Coronary artery (tissue), 2 donors: ENCODE measurements around the gene FYN.

Source experiments
- DNase-seq: peaks from one replicate; pipeline ENCODE4 v3.0.0-alpha.2; 2017; ENCODE audit warnings: low spot score
- H3K27ac ChIP-seq, 2 donors: fragments of 200-600 bp; sonication (generic); one replicate each; pipeline ENCODE4 v1.5.1; 2016 to 2019
- H3K4me3 ChIP-seq: fragments of 200-600 bp; sonication (generic); 2 replicates; pipeline ENCODE4 v1.5.1; 2016; ENCODE audit warnings: mild to moderate bottlenecking, moderate library complexity
- TF ChIP-seq, protein P1 (sequence below): fragments of 200-600 bp; sonication (generic); IDR thresholded peaks from one replicate; pipeline ENCODE4 v1.5.1; 2019; ENCODE audit warnings: antibody characterized with exemption

Gene FYN

DNA sequence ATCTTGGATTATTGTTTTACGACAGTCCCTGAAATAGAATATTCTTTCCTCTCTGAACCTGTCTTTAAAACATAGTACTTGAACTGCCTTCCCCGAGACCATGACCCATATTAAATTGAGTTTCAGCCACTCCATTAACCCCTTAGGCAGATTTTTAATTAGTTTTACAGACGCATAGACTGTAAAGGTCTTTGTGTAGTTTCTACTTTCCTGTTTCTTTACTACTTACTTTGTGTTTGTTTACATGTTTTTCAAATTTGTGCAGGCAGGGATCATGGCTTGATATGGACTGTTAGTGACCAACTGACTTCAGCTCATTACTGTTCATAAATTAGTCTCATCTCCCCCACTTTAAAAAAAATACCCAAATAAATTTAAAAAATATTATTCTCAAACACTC is 53.8 kb downstream of the FYN start:
- no peak overlapping the region for H3K27ac ChIP-seq

DNA sequence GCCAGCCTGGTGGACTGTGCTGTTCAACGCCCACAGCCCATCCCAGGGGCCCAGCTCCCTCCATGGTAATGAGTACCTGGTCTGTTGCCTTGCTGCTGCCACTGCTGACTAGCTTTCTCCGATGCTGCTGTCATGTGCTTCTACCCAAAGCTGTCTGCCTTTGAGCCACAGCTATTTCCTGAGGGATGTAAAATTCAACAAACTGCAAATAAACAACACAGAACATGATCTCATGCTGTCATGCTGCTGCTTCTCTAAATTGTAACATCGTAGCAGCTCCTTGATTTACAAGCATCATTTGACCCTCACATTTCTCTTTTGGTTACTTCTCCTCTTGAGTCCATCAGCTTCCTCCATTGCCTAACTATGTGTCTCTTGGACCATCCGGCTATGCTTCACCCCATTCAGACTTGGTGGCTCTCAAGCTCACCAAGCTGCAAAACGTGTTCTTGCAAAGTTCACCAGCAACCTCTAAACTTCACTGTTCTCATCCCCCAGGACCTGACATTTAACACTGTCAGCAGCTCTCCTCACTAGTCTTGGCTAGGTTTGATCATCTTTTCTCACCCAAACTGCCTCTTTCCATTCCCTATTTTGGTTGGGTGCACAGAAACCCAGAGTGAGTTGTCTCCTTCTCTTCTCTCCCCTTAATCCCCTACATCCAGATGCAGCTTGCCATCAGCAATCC is 54.6 kb downstream of the FYN start:
- no peak for DNase-seq
- TF ChIP-seq, protein P1, sequence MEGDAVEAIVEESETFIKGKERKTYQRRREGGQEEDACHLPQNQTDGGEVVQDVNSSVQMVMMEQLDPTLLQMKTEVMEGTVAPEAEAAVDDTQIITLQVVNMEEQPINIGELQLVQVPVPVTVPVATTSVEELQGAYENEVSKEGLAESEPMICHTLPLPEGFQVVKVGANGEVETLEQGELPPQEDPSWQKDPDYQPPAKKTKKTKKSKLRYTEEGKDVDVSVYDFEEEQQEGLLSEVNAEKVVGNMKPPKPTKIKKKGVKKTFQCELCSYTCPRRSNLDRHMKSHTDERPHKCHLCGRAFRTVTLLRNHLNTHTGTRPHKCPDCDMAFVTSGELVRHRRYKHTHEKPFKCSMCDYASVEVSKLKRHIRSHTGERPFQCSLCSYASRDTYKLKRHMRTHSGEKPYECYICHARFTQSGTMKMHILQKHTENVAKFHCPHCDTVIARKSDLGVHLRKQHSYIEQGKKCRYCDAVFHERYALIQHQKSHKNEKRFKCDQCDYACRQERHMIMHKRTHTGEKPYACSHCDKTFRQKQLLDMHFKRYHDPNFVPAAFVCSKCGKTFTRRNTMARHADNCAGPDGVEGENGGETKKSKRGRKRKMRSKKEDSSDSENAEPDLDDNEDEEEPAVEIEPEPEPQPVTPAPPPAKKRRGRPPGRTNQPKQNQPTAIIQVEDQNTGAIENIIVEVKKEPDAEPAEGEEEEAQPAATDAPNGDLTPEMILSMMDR = no peak
- H3K27ac ChIP-seq = peak overlapping the region in 1 of 2 donors; percentile 3
- H3K4me3 ChIP-seq = no peak overlapping the region

More for the DNA sequence above, 53.8 kb downstream of the FYN start:
- no peak overlapping the region for H3K4me3 ChIP-seq
- TF ChIP-seq, protein P1 = no peak
- DNase-seq = no peak

DNA sequence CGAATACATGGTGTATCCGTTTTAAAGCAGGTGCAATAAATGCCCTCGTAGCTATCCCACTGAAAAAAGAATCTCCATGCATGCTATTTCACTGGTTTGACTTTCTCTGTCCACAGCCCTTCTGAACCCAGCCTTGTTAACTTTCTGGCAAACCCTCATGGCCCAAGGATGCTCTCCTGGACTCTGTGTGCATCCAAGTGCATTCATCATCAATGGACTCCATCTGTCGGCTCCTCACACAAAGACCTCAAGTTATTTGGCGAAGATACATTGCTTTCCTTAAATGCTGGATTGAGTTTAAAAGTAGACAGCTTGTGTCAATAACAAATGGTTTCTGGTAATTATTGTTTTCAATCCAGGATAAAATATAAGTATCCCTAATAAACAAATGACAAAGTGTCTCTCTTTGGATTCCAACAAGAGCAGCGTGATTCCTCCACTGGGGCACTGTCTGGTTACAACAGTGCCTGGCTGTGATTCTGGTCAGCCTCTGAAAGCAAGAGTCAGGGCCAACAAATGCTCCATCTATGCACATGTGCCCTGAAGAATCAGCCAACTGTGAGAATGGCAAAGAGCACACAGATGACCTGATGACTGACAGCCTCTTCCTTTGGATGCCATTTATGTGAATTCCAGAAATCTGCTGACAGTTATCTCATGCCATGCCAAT is 55.7 kb downstream of the FYN start:
- Histone ChIP-seq H3K4me3 (no peak overlapping the region), H3K27ac (no peak overlapping the region)
- DNase-seq = no peak
- TF ChIP-seq, protein P1 = no peak

DNA sequence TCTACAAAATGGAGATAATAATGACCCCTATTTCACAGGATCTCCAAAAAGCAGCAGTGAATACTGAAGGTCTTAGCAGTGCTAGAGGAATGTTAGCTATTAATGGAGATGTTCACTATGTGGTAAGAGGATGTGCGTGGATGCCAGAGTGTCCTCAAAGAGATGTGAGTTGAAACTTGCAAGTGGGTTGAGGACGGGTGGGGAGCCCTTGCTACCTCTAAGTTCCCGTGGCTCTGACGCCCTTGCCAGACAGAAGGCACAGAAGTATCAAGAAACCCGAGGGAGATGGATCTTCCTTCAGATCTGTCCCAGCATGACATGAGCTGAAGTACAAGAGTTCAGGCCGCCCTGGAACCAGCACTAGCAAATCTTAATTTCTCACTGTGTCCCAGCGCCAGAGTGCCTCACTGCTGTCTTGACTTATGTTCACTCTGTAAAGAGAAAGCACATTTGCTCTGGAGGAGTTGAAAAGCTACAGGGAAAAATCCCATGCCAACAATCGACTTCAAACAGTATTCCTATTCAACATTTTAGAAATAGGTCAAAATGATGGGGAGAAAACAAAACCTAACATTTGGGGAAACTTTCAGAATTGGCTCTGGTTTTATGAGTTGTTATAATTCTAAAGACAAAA is 59.5 kb downstream of the FYN start:
- Histone ChIP-seq H3K27ac (no peak overlapping the region), H3K4me3 (no peak overlapping the region)
- TF ChIP-seq, protein P1 = no peak
- DNase-seq = no peak

DNA sequence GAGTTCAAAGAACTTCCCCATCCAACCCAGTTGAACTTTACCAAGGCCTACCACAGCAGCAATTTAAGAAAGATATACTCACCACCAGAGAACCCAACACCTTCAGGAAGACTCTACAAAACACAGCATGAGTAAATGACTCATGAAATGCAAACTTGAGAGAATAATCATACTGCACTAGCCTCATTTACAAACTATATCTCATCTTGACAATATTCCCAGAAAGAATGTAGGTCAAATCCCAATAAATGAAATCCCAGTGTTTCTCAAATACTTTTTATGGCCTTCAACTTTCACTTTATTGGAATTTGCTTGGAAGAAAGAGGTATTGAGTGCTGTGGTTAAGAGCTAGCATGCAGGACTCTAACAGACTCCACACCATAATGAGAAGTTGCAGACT is 60.0 kb downstream of the FYN start:
- TF ChIP-seq, protein P1 = no peak
- DNase-seq = no peak
- no peak overlapping the region for H3K27ac ChIP-seq
- no peak overlapping the region for H3K4me3 ChIP-seq

DNA sequence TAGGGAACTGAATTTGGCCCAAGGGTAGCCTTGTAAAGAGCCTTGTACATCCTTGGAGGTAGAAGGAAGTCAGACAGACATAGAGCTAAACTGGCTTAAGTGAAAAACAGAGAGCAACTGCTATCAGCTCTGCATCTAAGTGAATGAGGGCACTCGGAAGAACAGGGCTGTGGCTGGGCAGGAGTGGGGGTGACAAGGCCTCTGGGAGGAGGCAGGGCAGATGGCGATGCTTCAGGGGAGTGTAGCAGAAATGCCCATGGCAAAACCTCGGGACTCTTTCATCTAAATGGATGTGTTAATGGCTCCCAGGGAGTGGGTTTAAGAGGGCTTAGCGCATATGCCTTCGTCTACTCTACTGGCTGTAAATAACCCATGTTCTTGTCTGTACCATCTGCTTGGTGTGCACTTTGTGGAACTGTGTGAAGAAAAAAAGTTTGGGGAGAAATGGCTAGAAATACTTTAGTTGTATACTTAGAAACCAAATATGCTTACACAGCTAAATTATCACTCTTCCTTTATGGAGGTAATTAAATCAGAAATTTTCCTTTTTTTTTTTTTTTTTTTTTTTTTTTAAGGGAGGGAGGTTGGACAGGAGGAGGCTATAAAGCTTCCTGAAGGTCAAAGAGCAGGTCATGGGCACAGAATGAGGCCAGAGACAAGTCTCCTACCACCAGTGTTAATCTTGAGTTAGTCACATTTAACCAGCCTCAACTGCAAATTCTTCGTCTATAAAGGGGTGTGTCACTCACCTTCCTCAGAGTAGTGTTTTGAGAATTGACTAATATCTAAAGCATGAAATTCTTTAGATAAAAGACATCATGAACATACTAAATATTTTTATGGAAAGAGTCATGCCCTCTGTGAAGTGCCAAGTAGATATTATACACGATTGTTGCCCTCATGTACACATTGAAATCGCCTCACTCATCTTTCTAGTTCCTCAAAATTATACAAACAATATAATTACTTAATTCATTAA is 60.9 kb downstream of the FYN start:
- H3K27ac ChIP-seq = no peak overlapping the region
- no peak overlapping the region for H3K4me3 ChIP-seq
- TF ChIP-seq, protein P1 = no peak
- DNase-seq = no peak
